Mesodermal cell (in vitro differentiated cells): ENCODE measurements around the gene DGKB.

Source experiments
- H3K27ac ChIP-seq: 2 replicates; pipeline ENCODE4 v1.7.0; 2013; ENCODE audit warnings: mild to moderate bottlenecking, low read depth, low read length, moderate library complexity; ENCODE audit not compliant: severe bottlenecking
- H3K36me3 ChIP-seq: 2 replicates; pipeline ENCODE4 v1.7.1; 2013; ENCODE audit warnings: mild to moderate bottlenecking, low read length, moderate library complexity; ENCODE audit not compliant: control insufficient read depth, insufficient read depth
- H3K4me1 ChIP-seq: one replicate; pipeline ENCODE4 v1.7.1; 2013; ENCODE audit warnings: mild to moderate bottlenecking, low read length; ENCODE audit not compliant: insufficient read depth, control insufficient read depth, poor library complexity, severe bottlenecking
- H3K4me3 ChIP-seq: 2 replicates; pipeline ENCODE4 v1.7.0; 2013; ENCODE audit warnings: low read length, control low read depth, mild to moderate bottlenecking; ENCODE audit not compliant: insufficient read depth, poor library complexity, severe bottlenecking; ENCODE audit errors: extremely low read depth
- H3K9me3 ChIP-seq: 2 replicates; pipeline ENCODE4 v1.7.1; 2013; ENCODE audit warnings: mild to moderate bottlenecking, low read length, moderate library complexity; ENCODE audit not compliant: control insufficient read depth
- WGBS, 2 experiments: methylation state at CpG; one replicate each; pipeline ENCODE4 v1.1.5; 2013; ENCODE audit warnings: missing lambda C conversion rate in 2 of 2; ENCODE audit not compliant: insufficient coverage in 2 of 2; 5-methylcytosine and 5-hydroxymethylcytosine counted together

DGKB gene

GRCh38 chr7:14177876-14178275 is 724.7 kb downstream of the DGKB start:
- H3K4me3 ChIP-seq: no peak overlapping the region
- no peaks in the 10 kb centered on the region for H3K9me3 ChIP-seq
- no peaks in the 10 kb centered on the region for H3K36me3 ChIP-seq
- no peaks in the 10 kb centered on the region for H3K4me1 ChIP-seq
- 80 to 93% methylated on average over 1 to 4 of the region's 5 CpGs for WGBS, 2 experiments
- H3K27ac ChIP-seq: no peak overlapping the region

GRCh38 chr7:14170872-14171271 is 731.7 kb downstream of the DGKB start:
- 83% methylated on average over 1 of the region's 2 CpGs; no CpG with 5 or more reads in 1 of the 2 experiments for WGBS, 2 experiments
- Histone ChIP-seq H3K27ac (no peak overlapping the region), H3K36me3 (no peaks in the 10 kb centered on the region), H3K9me3 (no peaks in the 10 kb centered on the region), H3K4me3 (no peak overlapping the region), H3K4me1 (no peaks in the 10 kb centered on the region)

GRCh38 chr7:14158111-14158510 is 744.4 kb downstream of the DGKB start:
- Histone ChIP-seq H3K27ac (no peak overlapping the region), H3K36me3 (no peaks in the 10 kb centered on the region), H3K4me1 (no peaks in the 10 kb centered on the region), H3K4me3 (no peak overlapping the region), H3K9me3 (no peaks in the 10 kb centered on the region)
- no CpG with 5 or more reads among the region's 2 CpGs for WGBS, 2 experiments

GRCh38 chr7:14156436-14156835 is 746.1 kb downstream of the DGKB start:
- Histone ChIP-seq H3K4me1 (no peaks in the 10 kb centered on the region), H3K9me3 (no peaks in the 10 kb centered on the region), H3K27ac (no peak overlapping the region), H3K36me3 (no peaks in the 10 kb centered on the region), H3K4me3 (no peak overlapping the region)
- no CpG with 5 or more reads among the region's 1 CpG for WGBS, 2 experiments

GRCh38 chr7:14148974-14149373 is 753.6 kb downstream of the DGKB start:
- H3K36me3 ChIP-seq: no peaks in the 10 kb centered on the region
- no peak overlapping the region for H3K4me3 ChIP-seq
- no peak overlapping the region for H3K27ac ChIP-seq
- H3K9me3 ChIP-seq: no peaks in the 10 kb centered on the region
- 90% methylated on average over 2 of the region's 5 CpGs; no CpG with 5 or more reads in 1 of the 2 experiments for WGBS, 2 experiments
- H3K4me1 ChIP-seq: no peaks in the 10 kb centered on the region

- no peak overlapping the region for H3K4me3 ChIP-seq
- H3K4me1 ChIP-seq: no peaks in the 10 kb centered on the region
- no peaks in the 10 kb centered on the region for H3K36me3 ChIP-seq
- H3K27ac ChIP-seq: no peak overlapping the region
- no CpG with 5 or more reads among the region's 2 CpGs for WGBS, 2 experiments
- no peaks in the 10 kb centered on the region for H3K9me3 ChIP-seq
These were observed 755.0 kb downstream of the DGKB start for GRCh38 chr7:14147532-14147931.

GRCh38 chr7:14144538-14144937 is 758.0 kb downstream of the DGKB start:
- Histone ChIP-seq H3K9me3 (no peaks in the 10 kb centered on the region), H3K4me3 (no peak overlapping the region), H3K27ac (no peak overlapping the region), H3K4me1 (no peaks in the 10 kb centered on the region), H3K36me3 (no peaks in the 10 kb centered on the region)
- 100% methylated on average over 1 of the region's 2 CpGs; no CpG with 5 or more reads in 1 of the 2 experiments for WGBS, 2 experiments

- Histone ChIP-seq H3K36me3 (no peaks in the 10 kb centered on the region), H3K9me3 (no peaks in the 10 kb centered on the region), H3K4me3 (no peak overlapping the region), H3K4me1 (no peaks in the 10 kb centered on the region), H3K27ac (no peak overlapping the region)
- 100% methylated on average over 1 of the region's 1 CpG; no CpG with 5 or more reads in 1 of the 2 experiments for WGBS, 2 experiments
These were observed 758.4 kb downstream of the DGKB start for GRCh38 chr7:14144109-14144508.

- Histone ChIP-seq H3K36me3 (no peaks in the 10 kb centered on the region), H3K4me1 (peaks cover 6% of the 10 kb centered on the region), H3K4me3 (no peak overlapping the region), H3K9me3 (no peaks in the 10 kb centered on the region), H3K27ac (no peak overlapping the region)
- WGBS, 2 experiments: 80% methylated on average over 2 of the region's 2 CpGs; no CpG with 5 or more reads in 1 of the 2 experiments
These were observed 764.9 kb downstream of the DGKB start for GRCh38 chr7:14137676-14138075.

- H3K4me3 ChIP-seq: no peak overlapping the region
- peaks cover 6% of the 10 kb centered on the region for H3K4me1 ChIP-seq
- H3K36me3 ChIP-seq: no peaks in the 10 kb centered on the region
- no peak overlapping the region for H3K27ac ChIP-seq
- WGBS, 2 experiments: no CpG with 5 or more reads among the region's 1 CpG
- no peaks in the 10 kb centered on the region for H3K9me3 ChIP-seq
These were observed 768.8 kb downstream of the DGKB start for GRCh38 chr7:14133752-14134151.

GRCh38 chr7:14125998-14126397 is 776.6 kb downstream of the DGKB start:
- no peak overlapping the region for H3K27ac ChIP-seq
- H3K4me3 ChIP-seq: no peak overlapping the region
- no peaks in the 10 kb centered on the region for H3K36me3 ChIP-seq
- WGBS, 2 experiments: 100% methylated on average over 1 to 2 of the region's 3 CpGs
- H3K9me3 ChIP-seq: no peaks in the 10 kb centered on the region
- H3K4me1 ChIP-seq: no peaks in the 10 kb centered on the region
